Kidney epithelial cell (primary cell): Measurements from ENCODE around the gene MX1. TPM values are rescaled to one million over a fixed set of nuclear protein-coding genes. Genes with fewer than 3 reads are reported as not detected.

Source experiments
- DNase-seq: peaks from one replicate; pipeline ENCODE4 v3.0.0-alpha.2; 2010; ENCODE audit warnings: low read depth
- H3K27me3 ChIP-seq: 2 replicates; pipeline ENCODE4 v1.6.0; 2011; ENCODE audit warnings: low read length; ENCODE audit not compliant: control insufficient read depth, insufficient read depth
- H3K36me3 ChIP-seq: 2 replicates; pipeline ENCODE4 v1.5.1; 2011; ENCODE audit warnings: low read length; ENCODE audit not compliant: control insufficient read depth, insufficient read depth
- H3K4me3 ChIP-seq: 2 replicates; pipeline ENCODE4 v1.5.1; 2011; ENCODE audit warnings: low read depth, mild to moderate bottlenecking, control low read depth, low read length
- CTCF ChIP-seq: IDR thresholded peaks from 2 replicates; pipeline ENCODE4 v1.5.1; 2011; ENCODE audit warnings: mild to moderate bottlenecking, moderate library complexity, low read length, control low read depth, inconsistent platforms; ENCODE audit not compliant: insufficient read depth, poor library complexity, severe bottlenecking
- total RNA-seq: library from RNA; depleted of rRNA; stranded (reverse); fragments of >200 nt; gene quantifications from 2 replicates; pipeline ENCODE4 v1.2.3, GENCODE V29; 2015

Gene MX1
- total RNA-seq, 1 donor from 2014 or later: 48.7 TPM

- Histone ChIP-seq H3K27me3 (no peaks in the 10 kb centered on the region), H3K4me3 (no peak overlapping the region), H3K36me3 (no peaks in the 10 kb centered on the region)
- DNase-seq: no peak
- no peak for TF ChIP-seq CTCF
Observed at GRCh38 chr21:41438425-41439113, 12.5 kb downstream of the MX1 start.

GRCh38 chr21:41439248-41439647 is 13.2 kb downstream of the MX1 start:
- Histone ChIP-seq H3K4me3 (no peak overlapping the region), H3K27me3 (no peaks in the 10 kb centered on the region), H3K36me3 (no peaks in the 10 kb centered on the region)
- DNase-seq: no peak
- no peak for TF ChIP-seq CTCF

GRCh38 chr21:41441546-41441945 is 15.5 kb downstream of the MX1 start:
- no peak for TF ChIP-seq CTCF
- no peak for DNase-seq
- H3K27me3 ChIP-seq: no peaks in the 10 kb centered on the region
- H3K36me3 ChIP-seq: no peaks in the 10 kb centered on the region
- no peak overlapping the region for H3K4me3 ChIP-seq

- H3K27me3 ChIP-seq: no peaks in the 10 kb centered on the region
- no peak overlapping the region for H3K4me3 ChIP-seq
- TF ChIP-seq CTCF: no peak
- H3K36me3 ChIP-seq: no peaks in the 10 kb centered on the region
- no peak for DNase-seq
Observed at GRCh38 chr21:41442481-41443186, 16.6 kb downstream of the MX1 start.

GRCh38 chr21:41443562-41443961 is 17.5 kb downstream of the MX1 start:
- no peak overlapping the region for H3K4me3 ChIP-seq
- no peaks in the 10 kb centered on the region for H3K27me3 ChIP-seq
- no peak for DNase-seq
- no peaks in the 10 kb centered on the region for H3K36me3 ChIP-seq
- TF ChIP-seq CTCF: no peak
